Measurements from ENCODE around the gene TSC22D3. TPM values are rescaled to one million over a fixed set of nuclear protein-coding genes. Genes with fewer than 3 reads are reported as not detected.

The TSC22D3 gene
- total RNA-seq: 10.7 and 20.5 TPM in 2 replicates

DNA sequence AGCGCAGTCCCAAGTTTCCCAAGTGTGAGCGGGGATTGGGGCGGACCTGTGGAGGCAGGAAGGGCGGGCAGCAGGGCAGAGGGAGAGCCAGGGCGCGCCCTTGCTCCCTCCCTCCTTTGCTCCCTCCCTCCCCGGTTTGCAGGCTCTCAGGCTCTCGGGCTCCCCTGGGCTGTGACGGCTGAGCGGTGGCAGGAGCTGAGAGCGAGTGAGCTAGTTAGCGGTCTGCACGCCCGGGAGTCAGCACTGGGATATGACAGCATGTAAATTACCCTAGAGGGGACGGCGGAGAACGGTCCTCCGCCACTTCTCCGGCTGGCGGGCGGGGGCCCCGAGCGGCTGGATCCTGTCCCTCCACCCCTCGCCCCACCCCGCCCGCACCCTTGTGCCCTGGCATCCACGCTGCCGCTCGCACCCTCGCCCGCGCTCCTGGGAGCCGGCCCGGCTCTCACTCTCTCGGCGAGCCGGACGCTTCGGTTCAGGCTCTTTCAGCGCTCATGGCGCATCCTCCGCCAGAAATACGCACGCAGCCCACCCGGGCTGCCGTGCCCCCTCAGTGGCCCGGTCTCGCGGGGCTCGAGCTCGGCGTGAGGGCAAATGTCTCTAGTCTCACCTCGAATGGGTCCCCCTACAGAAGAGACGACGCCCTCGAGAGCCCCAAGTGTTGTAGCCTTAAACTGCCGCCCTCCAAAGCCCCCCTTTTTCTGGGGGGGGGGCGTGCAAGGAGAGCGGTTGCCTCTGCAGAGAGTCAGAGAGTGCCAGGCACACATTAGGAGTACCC, at the start of gene TSC22D3:
TSC22D3 (minus strand) TSS at position 54 of the 778 bp plus-strand sequence. CDS start 368 bp downstream, outside the sequence.

DNA sequence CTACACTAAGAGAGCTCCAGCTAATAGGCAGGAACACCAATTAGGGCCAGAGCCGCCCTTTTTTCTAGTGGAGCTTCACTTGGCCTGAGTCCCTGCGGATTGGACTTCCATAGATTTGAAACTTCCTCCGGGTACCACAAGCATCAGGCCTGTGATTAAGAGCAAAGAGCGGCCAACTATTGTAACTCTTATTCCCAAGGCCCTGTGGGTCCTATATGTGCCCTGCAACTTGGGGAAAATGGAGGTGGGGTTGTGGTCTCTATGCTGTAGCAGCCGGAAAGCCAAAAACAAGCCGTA, 1.9 kb upstream of the TSC22D3 start, which contains the start of gene NCBP2L:
NCBP2L (plus strand) TSS at position 198 of the 297 bp plus-strand sequence. CDS start 16,488 bp downstream, outside the sequence.

Other genes starting within 250 kb of the TSC22D3 start
- 23.3 and 26.4 TPM in 2 replicates for gene PRPS1, start 147.3 kb downstream of the TSC22D3 start, total RNA-seq
- gene NCBP2L, start 1.9 kb upstream of the TSC22D3 start, total RNA-seq: not detected in 2 replicates
- 12.0 and 12.9 TPM in 2 replicates for gene MID2, start 50.1 kb upstream of the TSC22D3 start, total RNA-seq
- gene TEX13B, start 206.6 kb upstream of the TSC22D3 start, total RNA-seq: not detected in 2 replicates

Measured in aortic smooth muscle cell (primary cell).